HepG2 (cell line): ENCODE results near the gene OR2V2. TPM values are rescaled to one million over a fixed set of nuclear protein-coding genes. Genes with fewer than 3 reads are reported as not detected.

Source experiments
- ETV5 ChIP-seq: IDR thresholded peaks from 2 replicates; pipeline ENCODE4 v1.6.1; 2018; ENCODE audit warnings: missing biosample characterization, missing genetic modification reagents, inconsistent platforms, borderline replicate concordance
- POLR2G ChIP-seq: fragments of 200-400 bp; formaldehyde crosslinking; IDR thresholded peaks from 2 replicates; pipeline ENCODE4 v1.6.1; 2018; ENCODE audit warnings: mild to moderate bottlenecking, low read depth, low read length, moderate library complexity
- SIX1 ChIP-seq: sonication (generic); formaldehyde crosslinking; IDR thresholded peaks from 2 replicates; pipeline ENCODE4 v1.4.0; 2020; ENCODE audit warnings: missing genetic modification reagents, borderline replicate concordance
- SRSF4 ChIP-seq: fragments of 200-400 bp; formaldehyde crosslinking; IDR thresholded peaks from one replicate; pipeline ENCODE4 v1.6.1; 2018; ENCODE audit warnings: mild to moderate bottlenecking, low read depth, low read length, moderate library complexity; ENCODE audit not compliant: poor library complexity, severe bottlenecking
- TAF15 ChIP-seq: fragments of 200-400 bp; formaldehyde crosslinking; IDR thresholded peaks from one replicate; pipeline ENCODE4 v1.6.1; 2018; ENCODE audit warnings: mild to moderate bottlenecking, low read depth, low read length; ENCODE audit not compliant: poor library complexity, severe bottlenecking
- THYN1 ChIP-seq: sonication (generic); formaldehyde crosslinking; IDR thresholded peaks from 2 replicates; pipeline ENCODE4 v1.8.1; 2023; ENCODE audit warnings: low read depth, mild to moderate bottlenecking, moderate library complexity, missing genetic modification reagents, borderline replicate concordance
- U2AF1 ChIP-seq: fragments of 200-400 bp; formaldehyde crosslinking; optimal IDR thresholded peaks from 2 replicates; pipeline ENCODE3; 2017; ENCODE audit warnings: mild to moderate bottlenecking, low read depth, low read length
- XBP1 ChIP-seq: sonication (generic); formaldehyde crosslinking; IDR thresholded peaks from 2 replicates; pipeline ENCODE4 v1.5.0; 2020; ENCODE audit warnings: missing genetic modification reagents
- ZBTB3 ChIP-seq: sonication (generic); formaldehyde crosslinking; IDR thresholded peaks from 2 replicates; pipeline ENCODE4 v1.4.0; 2020; ENCODE audit warnings: low read depth, mild to moderate bottlenecking, moderate library complexity, missing genetic modification reagents, borderline replicate concordance
- ZBTB7A ChIP-seq: sonication (generic); formaldehyde crosslinking; IDR thresholded peaks from 2 replicates; pipeline ENCODE4 v1.8.0; 2022; ENCODE audit warnings: mild to moderate bottlenecking, missing genetic modification reagents
- ZNF292 ChIP-seq: sonication (generic); formaldehyde crosslinking; IDR thresholded peaks from 2 replicates; pipeline ENCODE4 v1.8.1; 2022; ENCODE audit warnings: mild to moderate bottlenecking, low read depth, missing genetic modification reagents, borderline replicate concordance
- ZNF333 ChIP-seq: sonication (generic); formaldehyde crosslinking; IDR thresholded peaks from 2 replicates; pipeline ENCODE4 v1.4.0; 2020; ENCODE audit warnings: mild to moderate bottlenecking, missing genetic modification reagents, borderline replicate concordance
- ZNF558 ChIP-seq: sonication (generic); formaldehyde crosslinking; IDR thresholded peaks from 2 replicates; pipeline ENCODE4 v1.9.0; 2022; ENCODE audit warnings: mild to moderate bottlenecking, missing genetic modification reagents, borderline replicate concordance
- polyA plus RNA-seq, 8 experiments: library from polyadenylated mRNA; depleted of rRNA in 3 of 8; stranded (reverse) in 7 of 8; unstranded in 1 of 8; fragments of >200 nt; fragmentation: Illumina TruSeq in 4 of 8; extraction: Trizol in 4 of 8; gene quantifications; 2 replicates each; pipeline versions ENCODE4 v1.2.1 to v1.2.3, GENCODE V29; 2011 to 2016; ENCODE audit warnings: low read depth in 4 of 8, missing spikeins in 1 of 8, mixed read lengths in 1 of 8; ENCODE audit not compliant: insufficient read depth in 1 of 8
- total RNA-seq, 5 experiments: library from RNA; depleted of rRNA; stranded (reverse); fragments of >200 nt; fragmentation: Illumina TruSeq; extraction: Trizol; gene quantifications; 2 replicates each; pipeline ENCODE4 v1.2.3, GENCODE V29; 2016; ENCODE audit warnings: low read depth in 1 of 5
- TF ChIP-seq, protein P1 (sequence below), 2 experiments: sonication (generic) in 1 of 2; formaldehyde crosslinking in 1 of 2; IDR thresholded peaks; 2 replicates each; pipeline versions ENCODE4 v1.4.0 to v1.6.1; 2016 to 2020; ENCODE audit warnings: borderline replicate concordance in 1 of 2, low read depth in 1 of 2, mild to moderate bottlenecking in 1 of 2, missing genetic modification reagents in 1 of 2
- TF ChIP-seq, protein P2 (sequence below): sonication (generic); formaldehyde crosslinking; IDR thresholded peaks from 2 replicates; pipeline ENCODE4 v1.8.1; 2023; ENCODE audit warnings: mild to moderate bottlenecking, moderate library complexity, missing genetic modification reagents
- TF ChIP-seq, protein P3 (sequence below): sonication (generic); formaldehyde crosslinking; IDR thresholded peaks from 2 replicates; pipeline ENCODE4 v1.4.0; 2020; ENCODE audit warnings: mild to moderate bottlenecking, missing genetic modification reagents
- TF ChIP-seq, protein P4 (sequence below): sonication (generic); formaldehyde crosslinking; IDR thresholded peaks from 2 replicates; pipeline ENCODE4 v1.5.1; 2020; ENCODE audit warnings: mild to moderate bottlenecking, missing genetic modification reagents, moderate library complexity

The OR2V2 gene
- total and polyA plus RNA-seq, 2 of the 13 experiments (the other 11 are each of a cell fraction or from before 2014, with no cell fraction given) = not detected

DNA sequence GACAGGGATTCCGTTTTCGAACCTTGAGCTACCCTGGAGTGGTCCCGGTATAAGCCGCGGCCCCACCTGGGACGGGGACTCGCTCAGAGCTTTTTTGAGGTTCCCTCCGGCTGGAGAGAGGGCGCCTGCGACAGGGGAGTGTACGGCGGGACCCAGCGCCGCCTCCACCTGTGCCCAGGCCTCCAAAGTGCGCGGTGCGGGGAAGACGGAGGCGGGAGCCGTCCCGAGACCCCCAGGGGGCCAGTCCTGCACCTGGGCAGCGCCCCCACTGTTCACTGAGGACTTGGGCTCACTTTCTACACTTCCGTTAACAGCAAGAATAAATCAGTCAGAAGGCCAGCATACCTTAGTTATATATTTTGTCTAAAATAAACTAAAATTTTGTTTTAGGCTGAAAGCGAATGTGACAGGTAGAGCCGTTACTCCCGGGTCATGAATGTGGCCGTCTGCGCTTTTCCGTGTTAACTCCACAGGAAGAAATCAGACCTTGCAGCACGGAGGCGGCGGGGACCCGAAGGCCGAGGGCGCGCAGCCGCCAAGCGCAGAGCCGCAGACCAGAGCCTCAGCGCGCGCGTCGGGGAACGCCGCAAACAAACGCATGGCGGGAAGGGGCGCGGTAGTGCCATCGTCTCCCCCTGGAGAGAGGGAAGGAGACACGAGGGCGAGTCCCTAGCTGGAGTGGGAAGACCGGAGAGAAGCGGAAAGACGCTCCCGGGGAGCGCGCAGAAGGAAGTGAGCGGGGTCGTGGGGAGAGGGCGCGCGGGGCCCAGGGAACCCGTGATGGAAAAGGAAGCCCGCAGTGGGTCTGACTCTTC, 43.5 kb downstream of the OR2V2 start (continued):
- TF ChIP-seq, protein P1, sequence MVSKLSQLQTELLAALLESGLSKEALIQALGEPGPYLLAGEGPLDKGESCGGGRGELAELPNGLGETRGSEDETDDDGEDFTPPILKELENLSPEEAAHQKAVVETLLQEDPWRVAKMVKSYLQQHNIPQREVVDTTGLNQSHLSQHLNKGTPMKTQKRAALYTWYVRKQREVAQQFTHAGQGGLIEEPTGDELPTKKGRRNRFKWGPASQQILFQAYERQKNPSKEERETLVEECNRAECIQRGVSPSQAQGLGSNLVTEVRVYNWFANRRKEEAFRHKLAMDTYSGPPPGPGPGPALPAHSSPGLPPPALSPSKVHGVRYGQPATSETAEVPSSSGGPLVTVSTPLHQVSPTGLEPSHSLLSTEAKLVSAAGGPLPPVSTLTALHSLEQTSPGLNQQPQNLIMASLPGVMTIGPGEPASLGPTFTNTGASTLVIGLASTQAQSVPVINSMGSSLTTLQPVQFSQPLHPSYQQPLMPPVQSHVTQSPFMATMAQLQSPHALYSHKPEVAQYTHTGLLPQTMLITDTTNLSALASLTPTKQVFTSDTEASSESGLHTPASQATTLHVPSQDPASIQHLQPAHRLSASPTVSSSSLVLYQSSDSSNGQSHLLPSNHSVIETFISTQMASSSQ (IDR thresholded peaks at IDR 0.05; ENCODE audit: low read depth) = no peak
- TF ChIP-seq, protein P1 (CRISPR knock-in tag; IDR thresholded peaks at IDR 0.05; ENCODE audit: borderline replicate concordance) = no peak
- no peak for TF ChIP-seq POLR2G
- TF ChIP-seq ZNF333 (CRISPR knock-in tag) = no peak
- TF ChIP-seq TAF15 = peak; percentile 27
- TF ChIP-seq, protein P2, sequence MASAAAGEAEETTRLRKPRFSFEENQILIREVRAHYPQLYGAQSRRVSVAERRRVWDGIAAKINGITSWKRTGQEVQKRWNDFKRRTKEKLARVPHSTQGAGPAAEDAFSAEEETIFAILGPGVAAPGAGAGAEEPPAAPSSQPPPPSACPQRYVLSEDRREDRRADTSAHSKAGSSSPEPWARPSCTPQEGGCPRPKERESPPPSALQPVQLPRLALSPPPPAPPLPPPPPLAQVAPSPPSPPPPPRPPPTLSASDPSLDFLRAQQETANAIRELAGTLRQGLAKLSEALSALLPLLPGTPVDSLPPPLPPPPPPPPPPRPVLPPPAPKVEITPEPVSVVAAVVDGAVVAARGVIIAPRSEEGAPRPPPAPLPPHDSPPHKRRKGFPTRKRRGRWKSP (CRISPR knock-in tag) = no peak; the same call in 1 of the 2 replicates
- TF ChIP-seq U2AF1 = peak; percentile 27
- no peak for TF ChIP-seq ZNF292
- TF ChIP-seq, protein P3, sequence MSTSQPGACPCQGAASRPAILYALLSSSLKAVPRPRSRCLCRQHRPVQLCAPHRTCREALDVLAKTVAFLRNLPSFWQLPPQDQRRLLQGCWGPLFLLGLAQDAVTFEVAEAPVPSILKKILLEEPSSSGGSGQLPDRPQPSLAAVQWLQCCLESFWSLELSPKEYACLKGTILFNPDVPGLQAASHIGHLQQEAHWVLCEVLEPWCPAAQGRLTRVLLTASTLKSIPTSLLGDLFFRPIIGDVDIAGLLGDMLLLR (CRISPR knock-in tag) = no peak; the same call in 1 of the 2 replicates
- no peak for TF ChIP-seq THYN1 (CRISPR knock-in tag)
- TF ChIP-seq, protein P4, sequence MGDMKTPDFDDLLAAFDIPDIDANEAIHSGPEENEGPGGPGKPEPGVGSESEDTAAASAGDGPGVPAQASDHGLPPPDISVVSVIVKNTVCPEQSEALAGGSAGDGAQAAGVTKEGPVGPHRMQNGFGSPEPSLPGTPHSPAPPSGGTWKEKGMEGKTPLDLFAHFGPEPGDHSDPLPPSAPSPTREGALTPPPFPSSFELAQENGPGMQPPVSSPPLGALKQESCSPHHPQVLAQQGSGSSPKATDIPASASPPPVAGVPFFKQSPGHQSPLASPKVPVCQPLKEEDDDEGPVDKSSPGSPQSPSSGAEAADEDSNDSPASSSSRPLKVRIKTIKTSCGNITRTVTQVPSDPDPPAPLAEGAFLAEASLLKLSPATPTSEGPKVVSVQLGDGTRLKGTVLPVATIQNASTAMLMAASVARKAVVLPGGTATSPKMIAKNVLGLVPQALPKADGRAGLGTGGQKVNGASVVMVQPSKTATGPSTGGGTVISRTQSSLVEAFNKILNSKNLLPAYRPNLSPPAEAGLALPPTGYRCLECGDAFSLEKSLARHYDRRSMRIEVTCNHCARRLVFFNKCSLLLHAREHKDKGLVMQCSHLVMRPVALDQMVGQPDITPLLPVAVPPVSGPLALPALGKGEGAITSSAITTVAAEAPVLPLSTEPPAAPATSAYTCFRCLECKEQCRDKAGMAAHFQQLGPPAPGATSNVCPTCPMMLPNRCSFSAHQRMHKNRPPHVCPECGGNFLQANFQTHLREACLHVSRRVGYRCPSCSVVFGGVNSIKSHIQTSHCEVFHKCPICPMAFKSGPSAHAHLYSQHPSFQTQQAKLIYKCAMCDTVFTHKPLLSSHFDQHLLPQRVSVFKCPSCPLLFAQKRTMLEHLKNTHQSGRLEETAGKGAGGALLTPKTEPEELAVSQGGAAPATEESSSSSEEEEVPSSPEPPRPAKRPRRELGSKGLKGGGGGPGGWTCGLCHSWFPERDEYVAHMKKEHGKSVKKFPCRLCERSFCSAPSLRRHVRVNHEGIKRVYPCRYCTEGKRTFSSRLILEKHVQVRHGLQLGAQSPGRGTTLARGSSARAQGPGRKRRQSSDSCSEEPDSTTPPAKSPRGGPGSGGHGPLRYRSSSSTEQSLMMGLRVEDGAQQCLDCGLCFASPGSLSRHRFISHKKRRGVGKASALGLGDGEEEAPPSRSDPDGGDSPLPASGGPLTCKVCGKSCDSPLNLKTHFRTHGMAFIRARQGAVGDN (CRISPR knock-in tag) = peak; percentile 74
- peak; percentile 6; the same call in 1 of the 2 replicates for TF ChIP-seq ZBTB7A
- no peak for TF ChIP-seq SRSF4
- no peak for TF ChIP-seq ZNF558 (CRISPR knock-in tag)
- no peak for TF ChIP-seq SIX1 (CRISPR knock-in tag)
- 0 out of 2 replicates have a peak, but pooled peaks have one; percentile 4 for TF ChIP-seq XBP1
- TF ChIP-seq ETV5 = peak; percentile 19; the same call in 1 of the 2 replicates
- TF ChIP-seq ZBTB3 = 0 out of 2 replicates have a peak, but pooled peaks have one; percentile 10
